HG03565 (cell line): ENCODE data around the gene NECTIN2.
A peak's percentile ranks its signal among the peaks of the same experiment; 100 is the strongest.

Experiments used
- ATAC-seq: cut with Tn5 transposase; IDR thresholded peaks from one replicate; pipeline ENCODE4 v1.9.1; 2021; ENCODE audit warnings: mild to moderate bottlenecking, moderate library complexity; ENCODE audit not compliant: unreplicated experiment

NECTIN2 gene

DNA sequence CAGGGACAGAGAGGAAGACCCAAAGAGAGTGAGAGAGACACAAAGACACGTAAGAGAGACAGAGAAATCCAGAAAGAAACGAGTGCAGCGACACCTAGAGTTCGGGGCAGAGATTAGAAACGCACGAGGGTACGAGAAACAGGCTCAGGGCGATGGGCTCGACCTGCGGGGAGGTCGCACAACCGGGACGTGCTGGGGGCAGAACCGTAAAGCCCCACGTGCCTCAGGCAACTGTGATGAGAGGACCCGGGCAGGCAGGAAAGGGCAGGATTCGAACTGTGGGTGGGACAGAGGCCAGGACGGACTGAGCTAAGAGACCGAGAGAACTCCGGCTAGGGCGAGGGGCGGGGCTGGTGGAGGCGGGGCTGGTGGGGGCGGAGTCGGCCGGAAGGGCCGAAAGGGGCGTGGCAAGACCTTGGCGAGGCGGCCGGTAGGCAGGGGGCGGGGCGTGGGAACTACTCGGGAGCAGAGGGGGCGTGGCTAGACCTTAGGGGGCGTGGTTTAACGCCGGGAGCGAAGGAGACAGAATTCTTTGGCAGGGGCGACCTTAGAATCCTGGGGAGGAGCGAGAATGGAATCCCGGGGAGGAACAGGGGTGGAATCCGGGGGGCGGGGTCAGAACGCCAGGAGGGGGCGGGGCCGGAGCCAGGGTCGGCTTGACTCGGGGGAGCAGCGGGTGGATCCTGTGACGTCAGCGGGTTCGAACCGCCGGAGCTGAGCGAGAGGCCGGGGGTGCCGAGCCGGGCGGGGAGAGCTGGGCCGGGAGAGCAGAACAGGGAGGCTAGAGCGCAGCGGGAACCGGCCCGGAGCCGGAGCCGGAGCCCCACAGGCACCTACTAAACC is at the start of gene NECTIN2:
TSS of gene NECTIN2 (plus strand) at position 686 of the 843 bp plus-strand sequence. CDS start 229 bp downstream, outside the sequence.
- no peak for ATAC-seq

DNA sequence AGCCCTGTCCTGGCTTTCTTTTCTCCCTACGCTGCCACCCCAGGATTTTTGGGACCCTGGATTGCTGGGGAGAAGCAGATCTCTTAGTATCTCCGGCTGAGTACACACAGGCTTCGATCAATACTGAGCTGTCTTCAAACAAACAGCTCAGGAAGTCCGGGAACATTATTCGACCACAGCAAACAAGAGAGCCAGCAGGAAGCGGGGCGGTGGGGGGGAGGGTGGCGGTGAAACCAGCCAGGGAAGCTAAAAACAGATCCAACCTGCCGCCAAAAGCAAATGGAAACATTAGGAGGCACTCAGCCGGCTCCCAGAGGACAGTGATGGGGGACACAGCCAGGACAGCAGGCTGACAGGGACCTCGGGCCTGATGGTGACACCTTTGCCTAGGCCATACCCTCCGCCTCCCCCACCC is 49.4 kb upstream of the NECTIN2 start:
- no peak for ATAC-seq

DNA sequence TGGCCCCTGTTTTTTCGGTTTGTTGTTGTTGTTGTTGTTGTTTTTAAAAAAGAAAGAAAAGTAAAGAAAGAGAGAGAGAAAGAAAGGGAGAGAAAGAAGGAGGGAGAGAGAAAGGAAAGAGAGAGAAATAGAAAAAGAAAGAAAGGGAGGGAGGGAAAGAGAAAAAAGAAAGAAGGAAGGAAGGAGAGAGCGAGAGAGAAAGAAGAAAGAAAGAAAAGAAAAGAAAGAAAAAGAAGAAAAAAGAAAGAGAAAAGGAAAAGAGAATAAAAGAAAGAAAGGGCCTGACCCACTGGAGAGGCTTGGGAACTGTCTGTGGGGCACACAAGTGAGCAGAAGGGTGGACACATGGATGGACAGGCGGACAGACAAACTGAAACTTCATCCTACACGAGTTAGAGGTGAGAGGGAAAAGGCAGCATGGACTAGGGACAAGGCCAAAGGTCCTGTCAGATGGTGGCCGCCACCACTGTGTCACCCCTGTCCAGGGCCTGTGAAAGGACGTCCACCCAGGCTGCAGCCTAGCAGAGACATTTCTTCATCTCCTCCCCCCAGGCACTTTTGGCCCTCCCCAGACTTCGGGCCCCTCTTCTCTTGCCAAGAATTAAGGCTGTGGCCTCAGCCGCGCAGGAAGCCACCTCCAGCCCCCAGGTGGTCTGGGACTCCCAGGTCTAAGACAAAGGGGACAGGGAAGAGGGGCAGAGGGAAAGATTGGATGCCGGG is 46.3 kb upstream of the NECTIN2 start:
- no peak for ATAC-seq

DNA sequence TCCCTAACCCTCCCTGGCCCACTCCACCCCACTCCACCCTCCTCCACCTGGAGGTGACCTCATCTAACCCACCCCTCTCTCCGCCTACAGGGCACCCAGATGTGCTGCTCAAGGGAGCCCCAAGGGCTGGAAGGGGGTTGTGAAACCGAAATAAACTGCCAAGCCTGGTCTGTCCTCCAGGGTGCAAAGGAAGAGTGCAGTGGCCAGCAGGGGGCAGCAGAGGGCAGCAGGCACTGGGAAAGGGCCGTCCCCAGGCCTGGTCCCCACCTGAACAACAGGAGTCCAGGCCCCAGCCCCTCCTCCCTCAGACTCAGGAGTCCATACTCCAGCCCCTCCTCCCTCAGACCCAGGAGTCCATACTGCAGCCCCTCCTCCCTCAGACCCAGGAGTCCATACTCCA is 45.6 kb upstream of the NECTIN2 start:
- ATAC-seq: peak; percentile 72

DNA sequence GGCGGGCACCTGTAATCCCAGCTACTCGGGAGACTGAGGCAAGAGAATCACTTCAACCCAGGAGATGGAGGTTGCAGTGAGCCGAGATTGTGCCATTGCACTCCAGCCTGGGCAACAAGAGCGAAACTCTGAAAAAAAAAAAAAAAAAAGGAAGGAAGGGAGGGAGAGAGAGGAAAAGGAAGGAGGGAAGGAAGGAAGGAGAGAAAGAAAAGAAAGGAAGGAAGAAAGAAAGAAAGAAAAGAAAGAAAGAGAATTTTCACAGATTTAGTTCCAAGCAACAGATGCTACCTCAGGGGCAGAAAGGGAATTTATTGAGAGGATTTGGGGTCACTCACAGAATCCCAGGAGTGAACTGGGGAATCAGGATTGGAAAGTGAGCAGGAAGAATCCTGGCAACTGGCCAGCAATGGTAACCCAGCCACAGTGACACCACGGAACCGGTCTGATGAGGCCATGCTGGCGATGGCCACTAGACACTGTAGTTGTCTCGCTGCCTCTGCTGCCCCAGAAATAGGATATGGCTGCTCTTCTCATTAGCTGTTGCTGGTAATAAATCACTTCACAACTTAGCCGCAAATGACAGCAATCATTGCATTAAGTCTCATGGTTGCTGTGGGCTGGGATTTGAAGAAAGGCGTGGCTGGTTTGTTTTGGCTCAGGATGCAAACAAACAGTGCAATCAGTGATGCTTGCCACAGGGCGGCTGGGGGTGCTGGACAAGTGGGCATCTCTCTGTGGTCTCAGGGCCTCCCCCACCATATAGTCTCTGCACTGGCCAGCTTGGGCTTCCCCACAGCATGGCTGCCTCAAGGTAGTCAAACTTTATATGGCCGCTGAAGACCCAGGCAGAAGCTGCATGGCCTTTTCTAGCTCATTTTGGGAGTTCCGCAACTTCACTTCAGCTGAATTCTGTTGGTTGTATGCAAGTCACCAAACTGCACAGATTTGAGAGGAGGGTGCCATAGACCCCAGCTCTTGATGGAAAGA is 42.4 kb upstream of the NECTIN2 start:
- ATAC-seq: no peak

DNA sequence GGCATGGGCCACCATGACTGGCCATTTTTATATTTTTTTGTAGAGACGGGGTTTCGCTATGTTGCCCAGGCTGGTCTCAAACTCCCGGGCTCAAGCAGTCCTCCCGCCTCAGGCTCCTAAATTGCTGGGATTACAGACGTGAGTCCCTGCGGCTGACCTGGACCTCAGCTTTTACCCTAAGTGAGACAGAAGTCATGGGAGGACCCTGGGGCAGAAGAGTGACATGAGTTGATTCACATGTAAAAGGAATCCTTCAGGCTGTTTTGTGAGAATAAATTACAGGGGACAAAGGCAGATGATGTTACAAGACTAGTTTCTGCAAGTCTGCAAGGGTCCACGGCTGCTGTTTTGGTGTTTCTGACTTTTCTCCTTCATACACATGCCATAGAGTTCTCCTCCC is 39.8 kb upstream of the NECTIN2 start:
- ATAC-seq: no peak

DNA sequence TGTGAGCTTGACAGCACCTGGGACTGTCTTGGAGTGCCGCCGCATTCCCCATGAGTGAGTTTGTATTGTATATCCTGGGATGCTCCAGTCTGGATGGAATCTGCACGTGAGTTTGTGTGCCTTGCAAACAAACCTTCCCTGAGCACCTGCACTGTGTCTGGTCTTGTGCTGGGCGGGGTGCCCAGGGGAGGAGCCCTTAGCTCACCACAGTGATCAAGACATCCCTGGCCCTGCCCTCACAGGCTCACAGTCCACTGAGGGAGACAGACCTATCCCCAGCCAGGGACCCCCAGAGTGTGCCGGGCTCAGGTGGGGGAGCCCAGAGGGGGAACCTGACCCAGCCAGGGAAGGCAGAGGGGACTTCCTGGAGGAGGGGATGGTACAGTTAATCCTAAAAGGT is 38.9 kb upstream of the NECTIN2 start:
- ATAC-seq: no peak

DNA sequence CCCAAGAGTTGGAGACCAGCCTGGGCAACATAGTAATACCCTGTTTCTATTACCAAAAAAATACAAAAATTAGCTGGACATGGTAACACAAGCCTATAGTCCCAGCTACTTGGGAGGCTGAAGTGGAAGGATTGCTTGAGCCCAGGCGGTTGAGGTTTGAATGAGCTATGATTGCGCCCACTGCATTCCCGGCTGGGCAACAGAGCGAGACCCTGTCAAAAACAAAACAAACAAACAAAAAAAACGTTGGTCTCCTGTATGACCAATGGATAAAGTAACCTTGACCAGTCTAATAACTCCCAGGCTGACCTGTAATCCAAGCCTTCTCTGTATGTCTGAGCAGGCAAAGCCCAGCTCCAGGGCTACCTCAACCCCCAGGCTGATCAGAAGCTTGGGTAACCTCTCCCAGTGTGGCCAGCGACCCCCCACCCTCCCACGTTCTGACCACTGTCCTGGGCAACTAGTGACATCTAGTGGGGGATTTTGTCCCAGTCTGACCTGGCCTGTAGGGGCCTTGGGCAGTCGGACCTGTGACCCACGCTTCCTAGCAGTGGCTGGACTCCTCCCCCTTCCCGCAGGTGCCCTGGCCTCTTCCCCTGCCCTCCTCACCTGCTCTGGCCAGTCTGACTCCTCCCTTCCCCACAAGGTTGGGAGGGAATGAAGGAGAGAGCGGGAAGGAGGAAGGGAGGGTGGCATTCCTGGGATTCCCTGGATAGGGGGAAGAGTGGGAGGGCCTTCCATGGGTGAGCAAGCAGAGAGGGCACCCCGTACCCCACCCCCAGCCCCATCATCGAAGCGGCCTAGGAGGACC is 38.2 kb upstream of the NECTIN2 start:
- no peak for ATAC-seq

DNA sequence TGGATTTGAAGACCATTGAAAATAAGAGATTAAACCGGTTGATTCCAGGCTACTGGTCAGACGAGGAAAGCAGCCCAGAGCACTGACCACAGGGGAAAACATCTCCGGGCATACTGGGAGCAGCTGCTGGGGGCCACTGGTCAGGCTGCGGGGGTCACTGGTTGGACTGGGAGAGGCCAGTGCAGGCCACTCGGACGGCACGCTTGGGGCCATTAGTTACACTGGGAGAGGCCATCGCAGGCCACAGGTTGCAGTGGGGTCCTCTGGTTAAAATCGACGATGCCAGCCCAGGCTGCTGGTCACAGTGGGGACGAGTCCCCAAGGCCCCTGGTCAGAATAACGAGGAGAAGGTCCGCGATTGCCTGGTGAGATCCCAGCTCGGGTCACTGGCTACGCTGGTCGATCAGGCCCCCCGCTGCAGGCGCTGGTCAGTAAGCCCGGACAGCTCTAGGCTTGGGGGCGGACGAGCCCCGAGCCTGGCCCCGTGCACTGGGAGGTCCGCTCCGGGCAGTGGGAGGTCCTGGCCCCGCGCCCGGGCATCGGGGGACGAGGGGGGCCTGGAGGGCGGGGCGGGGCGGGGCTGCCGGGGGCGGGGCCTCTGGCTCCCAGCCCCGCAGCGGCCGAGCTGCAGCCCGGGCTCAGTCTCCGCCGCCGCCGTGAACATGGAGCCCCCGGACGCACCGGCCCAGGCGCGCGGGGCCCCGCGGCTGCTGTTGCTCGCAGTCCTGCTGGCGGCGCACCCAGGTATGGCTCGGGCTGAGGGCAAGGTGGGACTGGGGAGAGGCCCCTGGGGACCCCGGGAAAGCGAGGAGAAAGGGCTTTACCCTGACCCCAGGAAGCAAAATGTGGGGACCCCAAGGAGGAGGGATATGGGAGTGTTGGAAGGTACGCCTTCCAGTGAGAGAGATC is 37.4 kb upstream of the NECTIN2 start, which contains the start of gene BCAM:
TSS of gene BCAM (plus strand) at position 641 of the 909 bp plus-strand sequence. CDS start at position 663, 22 bp downstream.
- no peak for ATAC-seq

DNA sequence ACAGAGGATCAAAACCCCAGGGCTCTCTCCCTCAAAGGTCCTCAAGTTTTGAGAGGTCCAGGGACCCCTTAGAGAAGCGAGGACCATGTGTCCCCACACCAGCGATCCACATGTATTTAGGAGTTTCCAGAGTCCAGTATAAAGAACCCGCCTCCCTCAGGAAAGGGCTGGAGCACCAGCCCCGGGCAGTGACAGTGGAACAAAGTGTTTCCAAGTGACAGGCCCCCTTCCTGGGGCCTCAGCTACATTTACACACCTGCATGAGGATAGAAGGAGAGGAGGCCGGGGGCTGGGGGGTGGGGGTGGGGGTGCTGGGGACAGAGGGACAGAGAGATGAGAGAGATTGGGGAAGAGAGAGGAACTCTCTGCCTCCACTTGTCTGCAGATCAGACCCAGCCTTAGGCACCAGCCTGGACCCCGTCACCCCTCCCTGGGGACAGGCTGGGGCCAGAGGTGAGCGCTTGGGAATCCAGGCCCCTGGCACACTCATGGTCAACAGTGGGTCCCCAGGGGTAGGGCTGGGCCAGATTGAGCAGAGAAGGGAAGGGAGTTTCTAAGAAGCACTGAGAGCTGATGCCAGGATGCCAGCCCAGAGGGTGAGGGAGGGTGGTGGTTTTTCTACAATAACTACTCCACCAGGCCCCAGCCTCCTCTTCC is 36.4 kb upstream of the NECTIN2 start:
- ATAC-seq: no peak

DNA sequence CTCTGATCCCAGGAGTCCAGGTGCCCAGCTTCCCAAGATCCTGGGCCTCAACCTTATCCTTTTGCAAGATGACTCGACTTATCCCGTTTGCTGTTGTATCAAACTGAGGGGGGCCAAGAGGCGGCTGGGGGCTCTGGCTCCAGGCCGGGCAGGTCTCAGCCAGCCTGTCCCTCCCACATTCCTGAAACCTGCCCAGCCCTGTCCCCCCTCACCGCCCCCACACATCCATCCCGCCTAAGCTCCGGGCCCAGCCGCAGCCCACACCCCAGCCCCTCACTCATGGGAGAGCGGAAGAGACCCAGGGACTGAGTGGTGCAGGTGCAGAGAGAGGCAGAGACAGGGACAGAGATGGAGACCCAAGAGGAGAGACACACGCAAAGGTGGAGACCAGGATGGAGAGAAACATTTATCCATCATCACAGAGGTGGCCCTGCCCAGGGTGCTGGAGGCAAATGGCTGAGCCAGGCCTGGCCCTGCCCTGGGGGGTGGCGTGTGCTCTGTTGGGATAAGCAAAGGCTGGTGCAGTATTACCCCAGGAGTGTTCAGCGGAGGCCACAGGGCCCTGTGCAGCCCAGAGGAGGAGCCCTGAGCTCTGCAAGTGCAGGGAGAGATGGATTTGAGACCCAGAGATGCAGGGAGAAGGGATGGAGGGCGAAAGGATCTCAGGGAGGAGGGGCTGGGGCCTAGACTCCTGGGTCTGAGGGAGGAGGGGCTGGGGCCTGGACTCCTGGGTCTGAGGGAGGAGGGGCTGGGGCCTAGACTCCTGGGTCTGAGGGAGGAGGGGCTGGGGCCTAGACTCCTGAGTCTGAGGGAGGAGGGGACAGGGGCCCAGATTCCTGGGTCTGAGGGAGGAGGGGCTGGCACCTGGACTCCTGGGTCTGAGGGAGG is 35.6 kb upstream of the NECTIN2 start:
- ATAC-seq: no peak

DNA sequence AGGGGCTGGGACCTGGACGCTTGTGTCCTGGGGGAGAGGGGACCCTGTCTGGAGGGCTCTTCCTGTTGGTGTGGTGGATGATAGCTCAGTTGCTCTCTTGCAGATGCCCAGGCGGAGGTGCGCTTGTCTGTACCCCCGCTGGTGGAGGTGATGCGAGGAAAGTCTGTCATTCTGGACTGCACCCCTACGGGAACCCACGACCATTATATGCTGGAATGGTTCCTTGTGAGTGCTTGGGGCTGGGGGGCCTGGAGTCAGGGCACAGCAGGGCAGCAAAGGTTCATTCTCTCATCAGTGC is 35.0 kb upstream of the NECTIN2 start:
- ATAC-seq: no peak

DNA sequence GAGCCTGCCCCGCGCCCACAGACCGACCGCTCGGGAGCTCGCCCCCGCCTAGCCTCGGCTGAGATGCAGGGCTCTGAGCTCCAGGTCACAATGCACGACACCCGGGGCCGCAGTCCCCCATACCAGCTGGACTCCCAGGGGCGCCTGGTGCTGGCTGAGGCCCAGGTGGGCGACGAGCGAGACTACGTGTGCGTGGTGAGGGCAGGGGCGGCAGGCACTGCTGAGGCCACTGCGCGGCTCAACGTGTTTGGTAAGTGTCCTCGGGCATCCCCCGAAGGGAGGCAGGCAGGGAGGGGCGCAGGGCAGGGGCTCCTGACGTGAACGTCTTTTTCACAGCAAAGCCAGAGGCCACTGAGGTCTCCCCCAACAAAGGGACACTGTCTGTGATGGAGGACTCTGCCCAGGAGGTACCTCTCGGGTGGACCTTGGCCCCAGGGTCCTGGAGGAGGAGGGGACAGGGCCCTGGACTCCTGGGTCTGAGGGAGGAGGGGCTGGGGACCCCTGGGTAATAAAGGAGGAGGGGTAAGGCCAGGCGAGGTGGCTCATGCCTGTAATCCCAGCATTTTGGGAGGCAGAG is 33.9 kb upstream of the NECTIN2 start:
- ATAC-seq: no peak

DNA sequence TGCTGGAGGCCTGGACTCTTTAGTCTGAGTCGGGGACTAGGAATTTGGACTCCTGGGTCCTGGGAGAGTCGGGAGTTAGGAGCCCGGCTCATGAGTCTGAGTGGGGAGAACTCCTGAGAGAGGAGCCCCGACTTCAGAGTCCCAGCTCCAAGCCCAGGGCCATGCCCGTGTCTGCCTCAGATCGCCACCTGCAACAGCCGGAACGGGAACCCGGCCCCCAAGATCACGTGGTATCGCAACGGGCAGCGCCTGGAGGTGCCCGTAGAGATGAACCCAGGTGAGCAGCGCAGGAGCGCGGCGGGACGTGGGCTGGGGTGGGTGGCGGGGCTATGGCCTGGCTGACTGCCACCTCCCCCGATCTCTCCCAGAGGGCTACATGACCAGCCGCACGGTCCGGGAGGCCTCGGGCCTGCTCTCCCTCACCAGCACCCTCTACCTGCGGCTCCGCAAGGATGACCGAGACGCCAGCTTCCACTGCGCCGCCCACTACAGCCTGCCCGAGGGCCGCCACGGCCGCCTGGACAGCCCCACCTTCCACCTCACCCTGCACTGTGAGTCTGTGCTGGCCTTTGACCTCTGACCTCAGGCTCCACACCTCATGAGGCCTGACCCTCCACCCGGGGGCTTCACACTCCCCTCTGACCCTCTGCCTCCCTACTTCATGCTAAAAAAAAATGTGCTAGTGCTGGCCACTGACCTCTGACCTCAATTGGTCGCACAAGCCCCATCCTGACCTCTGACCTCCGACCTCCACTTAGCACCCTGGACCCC is 32.8 kb upstream of the NECTIN2 start:
- ATAC-seq: no peak

DNA sequence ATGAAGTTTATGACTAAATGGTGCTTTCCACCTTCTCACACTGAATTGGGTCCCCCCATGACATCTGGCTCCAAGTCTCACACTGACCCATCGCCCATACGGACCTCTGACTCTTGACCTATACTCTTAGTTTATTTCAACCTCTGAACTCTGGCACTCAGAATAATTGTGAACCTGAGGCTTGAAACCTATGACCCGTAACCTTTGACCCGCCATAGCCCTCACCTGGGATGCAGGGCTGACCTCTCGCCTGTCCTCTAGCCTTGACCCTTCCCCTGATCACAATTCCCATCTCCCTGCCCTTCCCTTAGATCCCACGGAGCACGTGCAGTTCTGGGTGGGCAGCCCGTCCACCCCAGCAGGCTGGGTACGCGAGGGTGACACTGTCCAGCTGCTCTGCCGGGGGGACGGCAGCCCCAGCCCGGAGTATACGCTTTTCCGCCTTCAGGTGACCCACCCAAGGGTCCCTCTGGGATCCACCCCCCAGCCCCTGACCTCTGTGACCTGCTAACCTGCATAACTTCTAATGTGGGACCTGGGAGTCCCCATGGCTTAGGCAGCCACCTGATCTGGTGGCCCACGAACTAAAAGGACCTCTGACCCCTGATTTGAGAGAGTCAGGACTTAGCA is 32.1 kb upstream of the NECTIN2 start:
- ATAC-seq: no peak

DNA sequence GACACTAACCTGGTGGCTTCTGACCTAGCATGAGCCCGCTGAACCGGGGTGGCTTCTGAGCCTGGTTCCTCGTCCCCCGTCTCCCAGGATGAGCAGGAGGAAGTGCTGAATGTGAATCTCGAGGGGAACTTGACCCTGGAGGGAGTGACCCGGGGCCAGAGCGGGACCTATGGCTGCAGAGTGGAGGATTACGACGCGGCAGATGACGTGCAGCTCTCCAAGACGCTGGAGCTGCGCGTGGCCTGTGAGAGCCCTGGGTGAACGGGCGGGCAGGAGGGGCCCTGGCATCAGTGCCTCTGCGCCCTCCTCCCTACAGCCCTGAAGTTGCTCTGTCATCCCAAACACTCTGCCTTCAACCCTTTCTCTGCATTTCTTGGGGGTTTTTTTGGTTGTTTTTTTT is 31.6 kb upstream of the NECTIN2 start:
- no peak for ATAC-seq
